Nephron progenitor cell (in vitro differentiated cells): ENCODE measurements around the gene PTBP2.
A peak's percentile ranks its signal among the peaks of the same experiment; 100 is the strongest.

Source experiments
- DNase-seq: peaks from one replicate; pipeline ENCODE4 v3.0.0; 2021
- H3K27ac Mint-ChIP-seq: 2 replicates; pipeline ENCODE4 v1.8.0; 2021; ENCODE audit warnings: mild to moderate bottlenecking, moderate library complexity, mixed read lengths
- H3K27me3 Mint-ChIP-seq: 2 replicates; pipeline ENCODE4 v1.8.0; 2021; ENCODE audit warnings: mild to moderate bottlenecking, low read depth, mixed read lengths; ENCODE audit not compliant: poor library complexity
- H3K36me3 Mint-ChIP-seq: 2 replicates; pipeline ENCODE4 v1.8.0; 2021; ENCODE audit warnings: low read depth, mixed read lengths
- H3K4me1 Mint-ChIP-seq: 2 replicates; pipeline ENCODE4 v1.8.0; 2021; ENCODE audit warnings: mixed read lengths
- H3K4me3 Mint-ChIP-seq: 2 replicates; pipeline ENCODE4 v1.8.0; 2021; ENCODE audit warnings: mild to moderate bottlenecking, moderate library complexity, mixed read lengths
- H3K9me3 Mint-ChIP-seq: 2 replicates; pipeline ENCODE4 v1.8.0; 2021; ENCODE audit warnings: mild to moderate bottlenecking, moderate library complexity, mixed read lengths
- CTCF ChIP-seq: fragments of 200-600 bp; sonication (generic); IDR thresholded peaks from 2 replicates; pipeline ENCODE4 v1.5.0; 2021; ENCODE audit warnings: antibody characterized with exemption

Gene PTBP2

GRCh38 chr1:96721416-96722160 is at the start of gene PTBP2:
Gene PTBP2, plus strand, starts transcription at chr1:96721784. Its CDS starts 81 bp downstream, at chr1:96721865.
- peaks cover 15% of the 10 kb centered on the region for H3K9me3 Mint-ChIP-seq
- H3K4me3 Mint-ChIP-seq, result peak within 1 kb of the TSS; percentile 96
- H3K27ac Mint-ChIP-seq, result peak within 1 kb of the TSS; percentile 98
- no peaks in the 10 kb centered on the region for H3K27me3 Mint-ChIP-seq
- H3K36me3 Mint-ChIP-seq, result peaks cover 42% of the 10 kb centered on the region
- peaks cover 24% of the 10 kb centered on the region for H3K4me1 Mint-ChIP-seq
- TF ChIP-seq CTCF, result no peak
- DNase-seq, result peak; percentile 87

- Mint-ChIP-seq H3K27me3 (no peaks in the 10 kb centered on the region), H3K4me3 (no peak overlapping the region), H3K9me3 (peaks cover 49% of the 10 kb centered on the region), H3K27ac (no peak overlapping the region), H3K4me1 (no peaks in the 10 kb centered on the region), H3K36me3 (peaks cover 10% of the 10 kb centered on the region)
- no peak for TF ChIP-seq CTCF
- no peak for DNase-seq
Observed at GRCh38 chr1:96674915-96675314, 46.7 kb upstream of the PTBP2 start.

- peaks cover 10% of the 10 kb centered on the region for H3K9me3 Mint-ChIP-seq
- no peak for DNase-seq
- TF ChIP-seq CTCF, result no peak
- H3K27me3 Mint-ChIP-seq, result no peaks in the 10 kb centered on the region
- no peak overlapping the region for H3K27ac Mint-ChIP-seq
- H3K36me3 Mint-ChIP-seq, result no peaks in the 10 kb centered on the region
- H3K4me3 Mint-ChIP-seq, result no peak overlapping the region
- H3K4me1 Mint-ChIP-seq, result peaks cover 15% of the 10 kb centered on the region
Observed at GRCh38 chr1:96682056-96682455, 39.5 kb upstream of the PTBP2 start.

- TF ChIP-seq CTCF, result no peak
- Mint-ChIP-seq H3K4me1 (peaks cover 22% of the 10 kb centered on the region), H3K36me3 (no peaks in the 10 kb centered on the region), H3K4me3 (no peak overlapping the region), H3K27me3 (no peaks in the 10 kb centered on the region), H3K27ac (no peak overlapping the region), H3K9me3 (peaks cover 10% of the 10 kb centered on the region)
- DNase-seq, result no peak
Observed at GRCh38 chr1:96683931-96684330, 37.7 kb upstream of the PTBP2 start.

GRCh38 chr1:96684744-96685143 is 36.8 kb upstream of the PTBP2 start:
- Mint-ChIP-seq H3K27ac (no peak overlapping the region), H3K4me1 (peaks cover 23% of the 10 kb centered on the region), H3K27me3 (no peaks in the 10 kb centered on the region), H3K9me3 (peaks cover 5% of the 10 kb centered on the region), H3K4me3 (no peak overlapping the region), H3K36me3 (no peaks in the 10 kb centered on the region)
- no peak for TF ChIP-seq CTCF
- DNase-seq, result no peak

GRCh38 chr1:96688767-96689166 is 32.8 kb upstream of the PTBP2 start:
- DNase-seq, result peak; percentile 2
- no peak overlapping the region for H3K27ac Mint-ChIP-seq
- H3K36me3 Mint-ChIP-seq, result no peaks in the 10 kb centered on the region
- no peak overlapping the region for H3K4me3 Mint-ChIP-seq
- no peak for TF ChIP-seq CTCF
- H3K27me3 Mint-ChIP-seq, result no peaks in the 10 kb centered on the region
- peaks cover 23% of the 10 kb centered on the region for H3K4me1 Mint-ChIP-seq
- H3K9me3 Mint-ChIP-seq, result peaks cover 12% of the 10 kb centered on the region
